Activated CD4-positive, alpha-beta memory T cell treated with anti-CD3 and anti-CD28 coated beads for 36 hours (primary cell): ENCODE measurements around the gene CDH23. TPM values are rescaled to one million over a fixed set of nuclear protein-coding genes. Genes with fewer than 3 reads are reported as not detected.

ENCODE experiments used
- CTCF ChIA-PET: fragments of 350-600 bp; sonication (Branson Sonifier 250); formaldehyde crosslinking; loops from one replicate; lab custom pipeline; 2021; ENCODE audit warnings: antibody characterized with exemption, inconsistent platforms; lab: Charles Lee
- POLR2A ChIA-PET: fragments of 350-600 bp; sonication (Branson Sonifier 250); formaldehyde crosslinking; loops from one replicate; lab custom pipeline; 2021; ENCODE audit warnings: antibody characterized with exemption; lab: Charles Lee
- DNase-seq: peaks from one replicate; pipeline ENCODE4 v3.0.0-alpha.2; 2020
- H3K27ac Mint-ChIP-seq: one replicate; pipeline ENCODE4 v1.8.0; 2021; ENCODE audit warnings: mixed read lengths
- H3K27me3 Mint-ChIP-seq: one replicate; pipeline ENCODE4 v1.8.0; 2021; ENCODE audit warnings: mixed read lengths
- H3K36me3 Mint-ChIP-seq: one replicate; pipeline ENCODE4 v1.8.0; 2021; ENCODE audit warnings: mixed read lengths
- H3K4me1 Mint-ChIP-seq: one replicate; pipeline ENCODE4 v1.8.0; 2021; ENCODE audit warnings: low read depth, mixed read lengths
- H3K4me3 Mint-ChIP-seq: one replicate; pipeline ENCODE4 v1.8.0; 2021; ENCODE audit warnings: mild to moderate bottlenecking, mixed read lengths
- H3K9me3 Mint-ChIP-seq: one replicate; pipeline ENCODE4 v1.8.0; 2021; ENCODE audit warnings: mixed read lengths
- intact Hi-C: fragments of 100-400 bp; cut with micrococcal nuclease; formaldehyde crosslinking; loops from one replicate; pipeline ENCODE4 v1.15.1; 2023
- total RNA-seq, 2 experiments: library from RNA; stranded (reverse); gene quantifications; one replicate each; pipeline ENCODE4 v1.2.3, GENCODE V29; 2021

The CDH23 gene
- total RNA-seq, 2 experiments from 2014 or later = 2.6 TPM

- Mint-ChIP-seq H3K27ac (no peak overlapping the region), H3K4me1 (no peaks in the 10 kb centered on the region), H3K36me3 (no peaks in the 10 kb centered on the region), H3K27me3 (peaks cover 2% of the 10 kb centered on the region), H3K9me3 (no peaks in the 10 kb centered on the region), H3K4me3 (no peak overlapping the region)
- intact Hi-C loops = no loop called here
- ChIA-PET POLR2A (no interaction called here), CTCF (no interaction called here)
- DNase-seq = no peak
Observed at GRCh38 chr10:71615538-71616329, 219.0 kb downstream of the CDH23 start.

- no peaks in the 10 kb centered on the region for H3K36me3 Mint-ChIP-seq
- H3K4me1 Mint-ChIP-seq = no peaks in the 10 kb centered on the region
- CTCF ChIA-PET = interaction anchor here (1.2 kb wide), 1 partner anchor 47 kb away, joined by 3 read pairs; no protein-coding TSS in a partner anchor
- no peak overlapping the region for H3K4me3 Mint-ChIP-seq
- H3K9me3 Mint-ChIP-seq = no peaks in the 10 kb centered on the region
- DNase-seq = no peak
- POLR2A ChIA-PET = no interaction called here
- H3K27me3 Mint-ChIP-seq = peaks cover 2% of the 10 kb centered on the region
- no peak overlapping the region for H3K27ac Mint-ChIP-seq
- intact Hi-C loops = no loop called here
Observed at GRCh38 chr10:71616817-71617654, 220.3 kb downstream of the CDH23 start.

- intact Hi-C loops = no loop called here
- Mint-ChIP-seq H3K4me3 (no peak overlapping the region), H3K4me1 (no peaks in the 10 kb centered on the region), H3K27me3 (peaks cover 2% of the 10 kb centered on the region), H3K9me3 (no peaks in the 10 kb centered on the region), H3K27ac (no peak overlapping the region), H3K36me3 (no peaks in the 10 kb centered on the region)
- ChIA-PET CTCF (interaction anchor here (1.1 to 1.2 kb wide), 2 partner anchors 9 to 222 kb away, joined by 3 to 4 read pairs; no protein-coding TSS in a partner anchor), POLR2A (no interaction called here)
- DNase-seq = no peak
Observed at GRCh38 chr10:71618176-71618575, 221.5 kb downstream of the CDH23 start.

GRCh38 chr10:71618598-71618997 lies 221.9 kb downstream of the CDH23 start:
- H3K36me3 Mint-ChIP-seq = no peaks in the 10 kb centered on the region
- no peak overlapping the region for H3K27ac Mint-ChIP-seq
- CTCF ChIA-PET = interaction anchor here (1.1 to 1.2 kb wide), 2 partner anchors 9 to 223 kb away, joined by 3 to 4 read pairs; no protein-coding TSS in a partner anchor
- intact Hi-C loops = no loop called here
- H3K27me3 Mint-ChIP-seq = peaks cover 2% of the 10 kb centered on the region
- DNase-seq = no peak
- no peak overlapping the region for H3K4me3 Mint-ChIP-seq
- H3K9me3 Mint-ChIP-seq = no peaks in the 10 kb centered on the region
- POLR2A ChIA-PET = no interaction called here
- no peaks in the 10 kb centered on the region for H3K4me1 Mint-ChIP-seq

GRCh38 chr10:71620642-71621041 lies 223.9 kb downstream of the CDH23 start:
- peaks cover 2% of the 10 kb centered on the region for H3K27me3 Mint-ChIP-seq
- ChIA-PET POLR2A (no interaction called here), CTCF (no interaction called here)
- H3K27ac Mint-ChIP-seq = no peak overlapping the region
- H3K4me3 Mint-ChIP-seq = no peak overlapping the region
- no peaks in the 10 kb centered on the region for H3K9me3 Mint-ChIP-seq
- no peak for DNase-seq
- intact Hi-C loops = no loop called here
- H3K36me3 Mint-ChIP-seq = no peaks in the 10 kb centered on the region
- H3K4me1 Mint-ChIP-seq = no peaks in the 10 kb centered on the region

- ChIA-PET POLR2A (no interaction called here), CTCF (interaction anchor here (0.5 kb wide), 1 partner anchor 71 kb away, joined by 3 read pairs; no protein-coding TSS in a partner anchor)
- no peaks in the 10 kb centered on the region for H3K36me3 Mint-ChIP-seq
Observed at GRCh38 chr10:71621231-71622153, 224.8 kb downstream of the CDH23 start.

GRCh38 chr10:71622154-71622526 lies 225.4 kb downstream of the CDH23 start:
- Mint-ChIP-seq H3K4me1 (no peaks in the 10 kb centered on the region), H3K9me3 (no peaks in the 10 kb centered on the region), H3K4me3 (no peak overlapping the region), H3K27me3 (peaks cover 2% of the 10 kb centered on the region), H3K36me3 (no peaks in the 10 kb centered on the region), H3K27ac (no peak overlapping the region)
- intact Hi-C loops = no loop called here
- no peak for DNase-seq
- POLR2A ChIA-PET = no interaction called here
- CTCF ChIA-PET = interaction anchor here (0.5 kb wide), 1 partner anchor 71 kb away, joined by 3 read pairs; no protein-coding TSS in a partner anchor

More at GRCh38 chr10:71621231-71622153, 224.8 kb downstream of the CDH23 start:
- Mint-ChIP-seq H3K9me3 (no peaks in the 10 kb centered on the region), H3K4me3 (no peak overlapping the region), H3K27ac (no peak overlapping the region), H3K4me1 (no peaks in the 10 kb centered on the region), H3K27me3 (peaks cover 2% of the 10 kb centered on the region)
- intact Hi-C loops = no loop called here
- DNase-seq = no peak

- Mint-ChIP-seq H3K27ac (no peak overlapping the region), H3K4me1 (no peaks in the 10 kb centered on the region)
Observed at GRCh38 chr10:71622616-71623015, 225.9 kb downstream of the CDH23 start.

GRCh38 chr10:71623098-71623985 lies 226.6 kb downstream of the CDH23 start:
- Mint-ChIP-seq H3K27me3 (peaks cover 2% of the 10 kb centered on the region), H3K4me1 (no peaks in the 10 kb centered on the region), H3K4me3 (no peak overlapping the region), H3K9me3 (no peaks in the 10 kb centered on the region), H3K27ac (no peak overlapping the region), H3K36me3 (no peaks in the 10 kb centered on the region)
- ChIA-PET CTCF (interaction anchor here (0.7 to 1.0 kb wide), 2 partner anchors 14 to 15 kb away, joined by 3 to 4 read pairs; no protein-coding TSS in a partner anchor), POLR2A (no interaction called here)
- DNase-seq = no peak
- intact Hi-C loops = no loop called here

More at GRCh38 chr10:71622616-71623015, 225.9 kb downstream of the CDH23 start:
- Mint-ChIP-seq H3K36me3 (no peaks in the 10 kb centered on the region), H3K9me3 (no peaks in the 10 kb centered on the region), H3K27me3 (peaks cover 2% of the 10 kb centered on the region), H3K4me3 (no peak overlapping the region)
- POLR2A ChIA-PET = no interaction called here
- no peak for DNase-seq
- CTCF ChIA-PET = interaction anchor here (1.0 kb wide), 1 partner anchor 14 kb away, joined by 3 read pairs; no protein-coding TSS in a partner anchor
- intact Hi-C loops = no loop called here

- Mint-ChIP-seq H3K9me3 (no peaks in the 10 kb centered on the region), H3K36me3 (no peaks in the 10 kb centered on the region), H3K27me3 (peaks cover 1% of the 10 kb centered on the region), H3K4me3 (no peak overlapping the region), H3K4me1 (no peaks in the 10 kb centered on the region), H3K27ac (no peak overlapping the region)
- CTCF ChIA-PET = interaction anchor here (0.7 to 1.1 kb wide), 2 partner anchors 15 to 51 kb away, joined by 3 to 4 read pairs; no protein-coding TSS in a partner anchor
- DNase-seq = no peak
- intact Hi-C loops = no loop called here
- POLR2A ChIA-PET = no interaction called here
Observed at GRCh38 chr10:71623986-71624291, 227.2 kb downstream of the CDH23 start.
